GM21367 (cell line): Measurements from ENCODE around the gene FLVCR2.
A peak's percentile ranks its signal among the peaks of the same experiment; 100 is the strongest.

ENCODE experiments used
- ATAC-seq: cut with Tn5 transposase; IDR thresholded peaks from one replicate; pipeline ENCODE4 v1.9.1; 2021; ENCODE audit not compliant: unreplicated experiment

The FLVCR2 gene

GRCh38 chr14:75553761-75554364 is 24.6 kb upstream of the FLVCR2 start:
- no peak for ATAC-seq

- no peak for ATAC-seq
These were observed 23.9 kb upstream of the FLVCR2 start for GRCh38 chr14:75554482-75554881.

- ATAC-seq: no peak
These were observed 20.0 kb upstream of the FLVCR2 start for GRCh38 chr14:75558440-75558839.

GRCh38 chr14:75559045-75559444 is 19.4 kb upstream of the FLVCR2 start:
- no peak for ATAC-seq

GRCh38 chr14:75559451-75560222 is 18.8 kb upstream of the FLVCR2 start:
- ATAC-seq: no peak

- no peak for ATAC-seq
These were observed 17.4 kb upstream of the FLVCR2 start for GRCh38 chr14:75561013-75561432.

GRCh38 chr14:75562089-75562488 is 16.3 kb upstream of the FLVCR2 start:
- ATAC-seq: no peak

GRCh38 chr14:75562489-75562888 is 15.9 kb upstream of the FLVCR2 start:
- ATAC-seq: no peak

- no peak for ATAC-seq
These were observed 14.5 kb upstream of the FLVCR2 start for GRCh38 chr14:75563931-75564330.

- no peak for ATAC-seq
These were observed 13.4 kb upstream of the FLVCR2 start for GRCh38 chr14:75565056-75565455.

- no peak for ATAC-seq
These were observed 12.1 kb upstream of the FLVCR2 start for GRCh38 chr14:75566321-75566720.

- no peak for ATAC-seq
These were observed 11.7 kb upstream of the FLVCR2 start for GRCh38 chr14:75566752-75567151.

GRCh38 chr14:75568140-75568539 is 10.3 kb upstream of the FLVCR2 start:
- ATAC-seq: no peak

- ATAC-seq: no peak
These were observed 9.6 kb upstream of the FLVCR2 start for GRCh38 chr14:75568791-75569190.

GRCh38 chr14:75570797-75571196 is 7.6 kb upstream of the FLVCR2 start:
- ATAC-seq: no peak

- no peak for ATAC-seq
These were observed 6.3 kb upstream of the FLVCR2 start for GRCh38 chr14:75572104-75572503.

GRCh38 chr14:75577090-75577489 is 1.3 kb upstream of the FLVCR2 start:
- no peak for ATAC-seq

- peak; percentile 74 for ATAC-seq
These were observed 705 bp upstream of the FLVCR2 start for GRCh38 chr14:75577729-75578101.

- ATAC-seq: no peak
These were observed 442 bp downstream of the FLVCR2 start for GRCh38 chr14:75578786-75579337.

GRCh38 chr14:75579338-75579864 is 981 bp downstream of the FLVCR2 start:
- no peak for ATAC-seq

- no peak for ATAC-seq
These were observed 1.5 kb downstream of the FLVCR2 start for GRCh38 chr14:75579882-75580281.

- ATAC-seq: no peak
These were observed 9.0 kb downstream of the FLVCR2 start for GRCh38 chr14:75587388-75587787.
